ENCODE results near the gene CYP26A1.

Gene CYP26A1

GRCh38 chr10:93123766-93124165 lies 50.1 kb downstream of the CYP26A1 start:
- DNase-seq (ENCODE audit: low read depth) = no peak

- DNase-seq (ENCODE audit: low read depth) = no peak
Measured at GRCh38 chr10:93124580-93125318, 51.1 kb downstream of the CYP26A1 start.

DNA sequence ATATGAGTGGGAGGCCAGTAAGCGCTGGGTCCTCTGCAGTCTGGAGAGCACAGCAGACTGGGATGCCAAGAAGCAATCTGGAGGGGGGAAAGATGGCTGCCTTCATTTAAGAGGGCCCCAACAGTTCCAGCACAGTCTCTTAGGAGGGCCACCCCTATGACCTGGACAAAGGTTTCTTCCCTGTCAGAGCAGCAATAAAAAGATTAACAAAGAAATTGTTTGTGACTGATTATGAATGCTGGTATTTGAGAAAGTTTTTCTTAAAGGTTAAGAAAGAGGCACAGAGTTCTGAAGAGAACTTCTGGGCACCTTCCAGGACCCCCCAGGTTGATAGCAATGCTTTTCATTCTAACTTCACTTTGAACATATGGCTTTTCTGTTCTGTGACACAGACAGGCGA lies 52.3 kb downstream of the CYP26A1 start:
- no peak for DNase-seq (ENCODE audit: low read depth)

- DNase-seq (ENCODE audit: low read depth) = no peak
Measured at GRCh38 chr10:93126483-93127052, 52.9 kb downstream of the CYP26A1 start.
